ENCODE data around the gene FBXO41.

Gene FBXO41

DNA sequence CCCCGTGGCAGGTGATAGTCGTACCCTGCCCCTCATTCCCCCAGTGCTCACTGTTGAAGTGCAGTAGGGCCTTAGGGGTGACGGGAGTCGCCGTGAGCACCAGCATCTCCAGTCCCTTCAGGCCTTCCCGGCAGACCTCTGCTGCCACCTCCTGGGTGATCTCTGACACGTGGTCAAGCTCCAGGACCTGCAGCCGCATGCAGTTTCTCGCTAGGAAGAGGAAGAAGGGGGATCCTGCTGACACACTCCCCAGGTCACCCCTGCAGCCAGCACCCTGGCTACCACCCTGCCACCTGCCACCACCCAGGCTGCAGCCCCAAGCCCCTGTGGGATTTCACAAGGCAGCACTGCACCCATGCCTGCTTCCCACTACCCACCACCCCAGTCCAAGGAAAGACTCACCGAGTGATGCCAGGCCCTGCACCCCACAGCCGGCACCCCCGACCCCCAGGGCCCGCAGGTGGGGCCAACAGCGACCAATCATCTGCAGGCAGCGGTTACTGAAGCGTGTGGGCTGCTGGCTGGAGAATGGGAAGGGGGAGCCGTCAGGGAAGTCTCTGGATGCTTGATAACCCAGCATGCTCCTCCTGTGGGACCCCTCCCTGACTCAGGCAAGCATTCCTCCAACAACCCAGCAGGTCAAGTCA is 23.8 kb downstream of the FBXO41 start:
- no peak for DNase-seq (ENCODE audit: low spot score)

- no peak for DNase-seq (ENCODE audit: low spot score)
Observed at GRCh38 chr2:73259704-73260337, 24.5 kb downstream of the FBXO41 start.

GRCh38 chr2:73259276-73259675 is 25.0 kb downstream of the FBXO41 start:
- DNase-seq (ENCODE audit: low spot score) = no peak

- DNase-seq (ENCODE audit: low spot score) = no peak
Observed at GRCh38 chr2:73258913-73259215, 25.4 kb downstream of the FBXO41 start.

DNA sequence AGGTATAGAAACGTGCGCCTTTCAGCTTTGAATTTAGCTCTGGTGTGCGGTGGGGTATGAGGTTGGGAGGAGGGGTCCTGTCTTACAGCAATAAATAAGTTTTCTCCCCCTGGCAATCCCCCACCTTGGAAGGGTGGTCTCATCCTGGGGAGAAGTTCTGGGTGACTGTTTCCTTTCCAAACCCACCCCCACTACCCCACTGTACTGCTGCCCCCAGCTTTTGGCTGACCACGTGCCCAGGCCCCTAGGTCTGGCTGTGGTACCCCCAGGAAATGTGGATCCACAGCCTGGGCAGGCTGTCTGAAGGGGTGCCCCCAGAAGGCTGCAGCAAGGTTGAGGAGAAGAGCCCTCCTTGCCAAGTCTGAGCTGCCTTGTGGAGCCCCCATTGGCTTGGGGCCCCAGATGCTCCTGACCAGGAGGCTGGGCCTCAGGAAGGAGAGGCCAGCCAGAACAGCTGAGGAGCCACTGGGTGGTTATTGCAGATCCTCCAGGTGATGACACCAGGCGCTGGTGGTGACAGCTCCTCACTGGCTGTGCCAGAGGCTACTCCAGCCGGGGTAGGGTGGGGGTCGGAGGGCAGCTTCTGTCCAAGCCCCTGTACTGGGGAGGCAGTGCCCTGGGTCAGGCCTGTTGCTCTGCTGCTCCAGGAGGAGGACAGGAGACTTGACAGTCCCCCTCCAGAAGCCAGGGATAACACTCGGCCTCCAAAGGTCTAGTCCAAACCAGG is 25.9 kb downstream of the FBXO41 start:
- no peak for DNase-seq (ENCODE audit: low spot score)

GRCh38 chr2:73257425-73258125 is 26.7 kb downstream of the FBXO41 start:
- no peak for DNase-seq (ENCODE audit: low spot score)

- no peak for DNase-seq (ENCODE audit: low spot score)
Observed at GRCh38 chr2:73257021-73257420, 27.3 kb downstream of the FBXO41 start.

DNA sequence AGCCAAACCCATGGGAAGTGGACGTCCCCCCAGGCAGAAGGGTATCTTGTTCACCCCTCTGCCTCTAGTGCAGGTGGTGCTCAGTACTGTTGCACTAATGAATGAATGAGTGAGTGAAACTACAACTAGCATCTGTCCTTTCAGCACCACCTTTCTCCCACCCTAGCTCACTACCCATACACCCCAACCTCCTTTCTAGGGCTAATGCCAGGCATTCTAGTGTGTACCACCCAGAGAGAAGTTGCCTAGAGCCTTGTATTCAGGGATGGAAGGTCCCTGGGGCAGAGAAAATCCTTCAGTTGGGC is 27.7 kb downstream of the FBXO41 start:
- DNase-seq (ENCODE audit: low spot score) = no peak

GRCh38 chr2:73255907-73256617 is 28.2 kb downstream of the FBXO41 start:
- DNase-seq (ENCODE audit: low spot score) = no peak

GRCh38 chr2:73255007-73255644 is 29.2 kb downstream of the FBXO41 start:
- no peak for DNase-seq (ENCODE audit: low spot score)

GRCh38 chr2:73254343-73255006 is 29.8 kb downstream of the FBXO41 start:
- DNase-seq (ENCODE audit: low spot score) = no peak

GRCh38 chr2:73253901-73254300 is 30.4 kb downstream of the FBXO41 start:
- DNase-seq (ENCODE audit: low spot score) = no peak

GRCh38 chr2:73253400-73253799 is 30.9 kb downstream of the FBXO41 start:
- no peak for DNase-seq (ENCODE audit: low spot score)

DNA sequence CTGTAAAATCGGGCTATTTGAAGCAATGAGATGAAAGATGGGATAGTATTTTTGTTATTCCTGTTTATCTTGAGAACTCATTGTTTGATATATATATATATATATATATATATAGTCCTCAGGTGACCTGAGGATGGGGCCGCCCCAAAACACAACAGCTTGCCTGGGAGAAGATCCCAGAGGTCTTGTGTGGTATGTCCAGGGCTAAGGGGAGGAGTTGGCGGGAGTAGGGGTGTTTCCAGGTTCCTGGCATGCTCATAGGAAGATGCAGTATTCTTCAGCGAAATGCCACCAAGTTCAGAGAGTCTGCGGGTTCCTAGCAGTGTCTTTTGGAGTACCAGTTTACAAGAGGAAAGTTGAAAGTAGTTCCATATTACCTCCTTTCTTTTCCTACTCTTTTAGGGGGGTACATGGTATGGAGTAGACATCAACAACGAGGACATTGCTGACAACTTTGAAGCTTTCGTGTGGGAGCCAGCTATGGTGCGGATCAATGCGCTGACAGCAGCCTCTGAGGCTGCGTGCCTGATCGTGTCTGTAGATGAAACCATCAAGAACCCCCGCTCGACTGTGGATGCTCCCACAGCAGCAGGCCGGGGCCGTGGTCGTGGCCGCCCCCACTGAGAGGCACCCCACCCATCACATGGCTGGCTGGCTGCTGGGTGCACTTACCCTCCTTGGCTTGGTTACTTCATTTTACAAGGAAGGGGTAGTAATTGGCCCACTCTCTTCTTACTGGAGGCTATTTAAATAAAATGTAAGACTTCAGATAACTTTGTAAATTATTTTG is 31.8 kb downstream of the FBXO41 start:
- DNase-seq (ENCODE audit: low spot score) = no peak

- DNase-seq (ENCODE audit: low spot score) = no peak
Observed at GRCh38 chr2:73250872-73251846, 33.1 kb downstream of the FBXO41 start.

GRCh38 chr2:73249636-73250035 is 34.6 kb downstream of the FBXO41 start:
- no peak for DNase-seq (ENCODE audit: low spot score)

DNA sequence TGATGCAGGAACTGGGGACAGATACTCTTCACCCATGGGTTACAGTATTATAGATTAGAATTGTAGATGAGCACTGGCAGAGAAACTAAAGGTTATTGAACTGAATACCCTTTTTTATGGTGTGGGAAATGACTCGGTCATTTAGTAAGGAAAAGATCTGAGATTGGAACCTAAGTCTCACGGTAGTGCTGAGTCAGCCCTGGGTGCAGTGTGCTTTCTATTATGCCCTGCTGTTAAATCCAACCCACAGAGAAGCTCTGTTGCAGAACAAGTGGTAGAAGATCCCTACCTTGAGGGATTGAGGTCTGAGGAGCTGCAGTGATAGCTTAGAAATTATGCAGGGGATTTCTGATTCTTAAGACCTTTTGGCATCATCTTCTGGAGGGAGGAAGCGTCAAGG is 37.4 kb downstream of the FBXO41 start:
- no peak for DNase-seq (ENCODE audit: low spot score)

- DNase-seq (ENCODE audit: low spot score) = no peak
Observed at GRCh38 chr2:73244580-73244979, 39.7 kb downstream of the FBXO41 start.

DNA sequence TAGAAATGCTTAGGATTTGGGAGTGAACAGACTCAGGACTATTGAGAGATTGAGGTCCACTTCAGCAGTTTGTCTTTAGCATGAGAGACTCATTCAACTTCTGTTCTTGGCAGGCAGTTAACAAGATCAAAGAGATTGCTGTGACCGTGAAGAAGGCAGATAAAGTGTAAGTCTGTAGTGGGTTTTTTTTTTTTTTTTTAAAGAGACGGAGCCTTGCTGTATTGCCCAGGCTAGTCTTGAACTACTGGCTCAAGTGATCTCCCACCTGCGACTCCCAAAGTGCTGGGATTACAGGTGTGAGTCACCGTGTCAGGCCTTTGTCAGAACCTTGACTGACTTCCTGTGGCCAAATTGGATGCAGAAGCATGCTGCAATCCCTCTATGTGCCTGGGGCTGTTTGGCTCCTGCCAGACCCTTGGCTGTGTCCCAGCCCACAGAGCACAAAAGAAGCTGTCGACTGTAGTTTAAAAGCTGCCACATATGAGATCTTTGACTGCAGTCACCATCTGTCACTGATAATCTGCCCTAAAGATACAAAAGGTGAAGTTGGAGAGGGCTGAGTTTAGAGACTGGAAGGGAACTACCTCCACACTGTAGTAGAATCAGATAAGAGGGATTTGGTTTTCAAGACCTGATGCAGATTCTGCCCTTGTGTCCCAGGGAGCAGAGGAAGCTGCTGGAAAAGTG is 40.3 kb downstream of the FBXO41 start:
- DNase-seq (ENCODE audit: low spot score) = no peak

All from germinal center (tissue), 1 donor.